ENCODE measurements around the gene SLC34A1.
"Not testable (repeated sequence)": the region's sequence is repeated elsewhere in the genome, so short reads cannot be mapped to it uniquely, and the experiment has no call there.

SLC34A1 gene

GRCh38 chr5:177410575-177410974 is 26.3 kb downstream of the SLC34A1 start:
- no peak overlapping the region for H3K4me3 ChIP-seq (ENCODE audit: low read length, poor library complexity, severe bottlenecking)
- no peaks in the 10 kb centered on the region for H3K9me2 ChIP-seq (replicated peaks; ENCODE audit: low read depth, low read length)
- H3K27me3 ChIP-seq (ENCODE audit: insufficient read depth, low read length, poor library complexity, severe bottlenecking), result no peaks in the 10 kb centered on the region
- peaks cover 18% of the 10 kb centered on the region for H3K4me1 ChIP-seq (ENCODE audit: insufficient read depth, low read length, poor library complexity, severe bottlenecking)
- H3K79me2 ChIP-seq (ENCODE audit: insufficient read depth, low read length), result no peaks in the 10 kb centered on the region
- H4K20me1 ChIP-seq (ENCODE audit: insufficient read depth, low read length, poor library complexity, severe bottlenecking), result no peaks in the 10 kb centered on the region
- no peaks in the 10 kb centered on the region for H3K9me3 ChIP-seq (ENCODE audit: insufficient read depth, low read depth, low read length)
- H2AFZ ChIP-seq (ENCODE audit: low read length), result no peak overlapping the region
- no peaks in the 10 kb centered on the region for H3K36me3 ChIP-seq (ENCODE audit: insufficient read depth, low read length)
- TF ChIP-seq EZH2phosphoT487 (IDR thresholded peaks at IDR 0.05; ENCODE audit: borderline replicate concordance) (no peak), CTCF (conservative IDR thresholded peaks at IDR 0.05; ENCODE audit: low read length) (no peak)
- no peaks in the 10 kb centered on the region for H3F3A ChIP-seq (ENCODE audit: low read depth)
- no peak overlapping the region for H3K9ac ChIP-seq (ENCODE audit: low read depth, low read length, poor library complexity, severe bottlenecking)
- H3K4me2 ChIP-seq (ENCODE audit: low read depth, low read length, poor library complexity, severe bottlenecking), result peak overlapping the region; percentile 24

GRCh38 chr5:177412603-177413233 is 28.5 kb downstream of the SLC34A1 start:
- no peaks in the 10 kb centered on the region for H3K36me3 ChIP-seq (ENCODE audit: insufficient read depth, low read length)
- no peaks in the 10 kb centered on the region for H3F3A ChIP-seq (ENCODE audit: low read depth)
- TF ChIP-seq EZH2phosphoT487 (IDR thresholded peaks at IDR 0.05; ENCODE audit: borderline replicate concordance), result no peak
- H3K4me2 ChIP-seq (ENCODE audit: low read depth, low read length, poor library complexity, severe bottlenecking), result no peak overlapping the region
- no peaks in the 10 kb centered on the region for H3K9me3 ChIP-seq (ENCODE audit: insufficient read depth, low read depth, low read length)
- no peak overlapping the region for H3K9ac ChIP-seq (ENCODE audit: low read depth, low read length, poor library complexity, severe bottlenecking)
- H3K9me2 ChIP-seq (replicated peaks; ENCODE audit: low read depth, low read length), result no peaks in the 10 kb centered on the region
- H3K4me3 ChIP-seq (ENCODE audit: low read length, poor library complexity, severe bottlenecking), result no peak overlapping the region
- H3K27me3 ChIP-seq (ENCODE audit: insufficient read depth, low read length, poor library complexity, severe bottlenecking), result no peaks in the 10 kb centered on the region
- H3K79me2 ChIP-seq (ENCODE audit: insufficient read depth, low read length), result no peaks in the 10 kb centered on the region
- no peak overlapping the region for H2AFZ ChIP-seq (ENCODE audit: low read length)
- H4K20me1 ChIP-seq (ENCODE audit: insufficient read depth, low read length, poor library complexity, severe bottlenecking), result no peaks in the 10 kb centered on the region
- H3K4me1 ChIP-seq (ENCODE audit: insufficient read depth, low read length, poor library complexity, severe bottlenecking), result peaks cover 8% of the 10 kb centered on the region

- Histone ChIP-seq H3K36me3 (ENCODE audit: insufficient read depth, low read length) (no peaks in the 10 kb centered on the region), H2AFZ (ENCODE audit: low read length) (no peak overlapping the region)
- no peak for TF ChIP-seq EZH2phosphoT487 (IDR thresholded peaks at IDR 0.05; ENCODE audit: borderline replicate concordance)
- no peak for TF ChIP-seq CTCF (conservative IDR thresholded peaks at IDR 0.05; ENCODE audit: low read length)
These were observed 30.2 kb downstream of the SLC34A1 start for GRCh38 chr5:177414481-177414880.

GRCh38 chr5:177417081-177417480 is 32.8 kb downstream of the SLC34A1 start:
- H3K79me2 ChIP-seq (ENCODE audit: insufficient read depth, low read length); H3K36me3 ChIP-seq (ENCODE audit: insufficient read depth, low read length); H3K9ac ChIP-seq (ENCODE audit: low read depth, low read length, poor library complexity, severe bottlenecking); H3K9me2 ChIP-seq (replicated peaks; ENCODE audit: low read depth, low read length); H3K4me1 ChIP-seq (ENCODE audit: insufficient read depth, low read length, poor library complexity, severe bottlenecking); H3K9me3 ChIP-seq (ENCODE audit: insufficient read depth, low read depth, low read length); H3K4me2 ChIP-seq (ENCODE audit: low read depth, low read length, poor library complexity, severe bottlenecking); H3K4me3 ChIP-seq (ENCODE audit: low read length, poor library complexity, severe bottlenecking); H4K20me1 ChIP-seq (ENCODE audit: insufficient read depth, low read length, poor library complexity, severe bottlenecking); H3F3A ChIP-seq (ENCODE audit: low read depth); H3K27me3 ChIP-seq (ENCODE audit: insufficient read depth, low read length, poor library complexity, severe bottlenecking); H2AFZ ChIP-seq (ENCODE audit: low read length): not testable (repeated sequence)

More at GRCh38 chr5:177414481-177414880, 30.2 kb downstream of the SLC34A1 start:
- H3F3A ChIP-seq (ENCODE audit: low read depth), result no peaks in the 10 kb centered on the region
- no peaks in the 10 kb centered on the region for H3K79me2 ChIP-seq (ENCODE audit: insufficient read depth, low read length)
- no peak overlapping the region for H3K4me2 ChIP-seq (ENCODE audit: low read depth, low read length, poor library complexity, severe bottlenecking)
- no peaks in the 10 kb centered on the region for H4K20me1 ChIP-seq (ENCODE audit: insufficient read depth, low read length, poor library complexity, severe bottlenecking)
- H3K4me3 ChIP-seq (ENCODE audit: low read length, poor library complexity, severe bottlenecking), result no peak overlapping the region
- no peaks in the 10 kb centered on the region for H3K27me3 ChIP-seq (ENCODE audit: insufficient read depth, low read length, poor library complexity, severe bottlenecking)
- no peaks in the 10 kb centered on the region for H3K9me2 ChIP-seq (replicated peaks; ENCODE audit: low read depth, low read length)
- peaks cover 8% of the 10 kb centered on the region for H3K4me1 ChIP-seq (ENCODE audit: insufficient read depth, low read length, poor library complexity, severe bottlenecking)
- no peaks in the 10 kb centered on the region for H3K9me3 ChIP-seq (ENCODE audit: insufficient read depth, low read depth, low read length)
- no peak overlapping the region for H3K9ac ChIP-seq (ENCODE audit: low read depth, low read length, poor library complexity, severe bottlenecking)

Data from Loucy (cell line).